MG63 (cell line): ENCODE measurements around the gene TRIO. TPM values are rescaled to one million over a fixed set of nuclear protein-coding genes. Genes with fewer than 3 reads are reported as not detected.
"Not testable (repeated sequence)": the region's sequence is repeated elsewhere in the genome, so short reads cannot be mapped to it uniquely, and the experiment has no call there.

Source experiments
- DNase-seq: peaks from one replicate; pipeline ENCODE4 v3.0.0-alpha.2; 2020
- H3K27me3 ChIP-seq: fragments of 250-450 bp; sonication (Bioruptor Pico); 2 replicates; pipeline ENCODE4 v1.5.1; 2020; ENCODE audit warnings: mild to moderate bottlenecking, moderate library complexity
- H3K36me3 ChIP-seq: fragments of 250-450 bp; sonication (Bioruptor Pico); 2 replicates; pipeline ENCODE4 v1.5.1; 2020; ENCODE audit warnings: mild to moderate bottlenecking, moderate library complexity
- H3K4me3 ChIP-seq: fragments of 250-450 bp; sonication (Bioruptor Pico); 2 replicates; pipeline ENCODE4 v1.5.1; 2020; ENCODE audit warnings: mild to moderate bottlenecking, moderate library complexity
- H3K9me3 ChIP-seq: fragments of 250-450 bp; sonication (Bioruptor Pico); 2 replicates; pipeline ENCODE4 v1.5.1; 2020; ENCODE audit warnings: mild to moderate bottlenecking, moderate library complexity
- total RNA-seq: library from RNA; depleted of rRNA; stranded (reverse); fragments of >200 nt; shearing (Covaris generic); gene quantifications from 2 replicates; pipeline ENCODE4 v1.2.3, GENCODE V29; 2014; ENCODE audit warnings: low replicate concordance

TRIO gene
- total RNA-seq, 1 experiment from 2014 or later = 123 TPM

DNA sequence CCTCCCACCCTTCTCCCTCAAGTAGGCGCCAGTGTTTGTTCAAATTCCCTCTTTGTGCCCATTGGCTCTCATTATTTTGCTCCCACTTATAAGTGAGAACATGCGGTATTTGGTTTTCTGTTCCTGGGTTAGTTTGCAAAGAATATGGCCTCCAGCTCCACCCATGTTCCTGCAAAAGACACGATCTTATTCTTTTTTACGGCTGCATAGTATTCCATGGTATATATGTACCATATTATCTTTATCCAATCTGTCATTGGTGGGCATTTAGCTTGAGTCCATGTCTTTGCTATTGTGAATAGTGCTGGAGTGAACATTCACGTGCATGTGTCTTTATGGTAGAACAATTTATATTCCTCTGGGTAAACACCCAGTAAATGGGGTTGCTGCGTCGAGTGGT is 375.5 kb downstream of the TRIO start:
- DNase-seq = no peak
- Histone ChIP-seq H3K9me3 (peaks cover 2% of the 10 kb centered on the region; the same call in 1 of the 2 replicates), H3K27me3 (no peaks in the 10 kb centered on the region), H3K4me3 (no peak overlapping the region), H3K36me3 (no peaks in the 10 kb centered on the region)

GRCh38 chr5:14521748-14522147 is 378.6 kb downstream of the TRIO start:
- Histone ChIP-seq H3K9me3 (no peaks in the 10 kb centered on the region), H3K36me3 (no peaks in the 10 kb centered on the region)
- DNase-seq = no peak

GRCh38 chr5:14522721-14523120 is 379.6 kb downstream of the TRIO start:
- no peak for DNase-seq
- Histone ChIP-seq H3K36me3 (no peaks in the 10 kb centered on the region), H3K9me3 (no peaks in the 10 kb centered on the region), H3K4me3 (no peak overlapping the region), H3K27me3 (no peaks in the 10 kb centered on the region)

More at GRCh38 chr5:14521748-14522147, 378.6 kb downstream of the TRIO start:
- H3K4me3 ChIP-seq = no peak overlapping the region
- H3K27me3 ChIP-seq = no peaks in the 10 kb centered on the region

DNA sequence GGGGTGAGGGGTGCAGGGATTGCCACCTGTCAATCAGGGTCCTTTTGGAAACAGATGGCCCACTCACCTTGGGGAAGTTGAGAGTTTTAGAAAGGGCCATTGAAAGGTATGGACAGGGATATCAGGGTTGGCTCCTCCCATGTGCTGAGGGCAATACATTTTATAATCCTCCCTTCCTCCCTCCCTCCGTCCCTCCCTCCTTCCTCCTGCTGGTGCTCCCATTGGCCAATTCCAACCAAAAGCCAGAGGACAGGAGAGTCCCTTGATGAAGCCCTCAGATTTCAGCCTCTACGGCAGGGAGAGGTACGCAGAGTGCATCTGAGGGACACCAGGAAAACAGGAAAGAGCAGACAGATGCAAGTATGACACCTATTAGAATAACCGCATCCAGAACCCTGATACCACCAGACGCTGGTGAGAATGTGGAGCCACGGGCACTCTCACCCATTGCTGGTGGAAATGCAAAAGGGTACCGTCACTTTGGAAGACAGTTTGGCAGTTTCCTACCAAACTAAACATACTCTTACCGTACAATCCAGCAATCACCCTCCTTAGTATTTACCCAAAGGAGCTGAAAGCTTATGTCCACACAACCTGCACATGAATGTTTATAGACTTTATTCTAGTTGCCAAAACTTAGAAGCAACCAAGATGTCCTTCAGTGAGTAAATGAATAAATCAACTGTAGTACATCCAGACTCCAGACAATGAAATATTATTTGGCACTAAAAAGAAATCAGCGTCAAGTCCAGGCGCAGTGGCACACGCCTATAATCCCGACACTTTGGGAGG is 380.3 kb downstream of the TRIO start:
- Histone ChIP-seq H3K9me3 (no peaks in the 10 kb centered on the region), H3K27me3 (no peaks in the 10 kb centered on the region), H3K36me3 (no peaks in the 10 kb centered on the region), H3K4me3 (no peak overlapping the region)
- no peak for DNase-seq

- H3K4me3 ChIP-seq = no peak overlapping the region
- no peaks in the 10 kb centered on the region for H3K36me3 ChIP-seq
- H3K27me3 ChIP-seq = no peaks in the 10 kb centered on the region
- no peak for DNase-seq
- H3K9me3 ChIP-seq = no peaks in the 10 kb centered on the region
Measured at GRCh38 chr5:14525397-14525796, 382.3 kb downstream of the TRIO start.

DNA sequence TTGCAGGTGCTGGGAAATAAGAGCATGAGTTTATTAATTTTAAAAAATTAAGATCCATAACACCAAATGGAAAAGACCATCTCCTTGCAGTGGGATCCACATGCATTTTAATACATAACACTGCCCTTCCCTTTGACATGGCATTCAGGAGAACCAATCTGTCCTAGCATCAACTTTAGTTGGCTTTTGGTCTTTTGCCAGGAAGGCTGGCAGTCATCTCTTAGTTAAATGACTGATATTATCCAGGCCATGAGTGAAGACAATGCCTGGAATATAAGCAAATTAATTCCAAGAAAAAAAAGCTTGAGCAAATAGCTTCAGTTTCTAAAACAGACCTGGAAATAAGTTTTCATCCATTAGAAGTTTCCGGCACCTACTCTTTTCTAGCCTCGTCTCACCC is 383.4 kb downstream of the TRIO start:
- no peaks in the 10 kb centered on the region for H3K9me3 ChIP-seq
- no peaks in the 10 kb centered on the region for H3K27me3 ChIP-seq
- H3K4me3 ChIP-seq = no peak overlapping the region
- H3K36me3 ChIP-seq = no peaks in the 10 kb centered on the region
- DNase-seq = no peak

DNA sequence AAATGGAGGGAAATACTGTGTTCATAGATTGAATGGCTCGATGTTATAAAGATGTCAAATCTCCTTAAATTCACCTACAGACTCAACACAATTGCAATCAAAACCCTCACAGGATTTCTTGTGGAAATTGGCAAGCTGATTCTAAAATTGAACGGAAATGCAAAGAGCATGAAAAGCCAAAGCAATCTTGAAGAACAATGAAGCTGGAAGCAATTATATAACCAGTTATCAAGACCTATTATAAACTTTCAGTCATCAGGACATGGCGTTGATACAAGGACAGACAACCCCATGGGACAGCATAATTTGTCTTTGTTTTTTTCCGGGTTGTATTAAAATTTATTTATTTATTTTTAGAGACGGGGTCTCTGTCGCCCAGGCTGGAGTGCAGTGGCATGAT is 385.0 kb downstream of the TRIO start:
- Histone ChIP-seq H3K36me3 (no peaks in the 10 kb centered on the region), H3K27me3 (no peaks in the 10 kb centered on the region), H3K9me3 (no peaks in the 10 kb centered on the region), H3K4me3 (no peak overlapping the region)
- no peak for DNase-seq

DNA sequence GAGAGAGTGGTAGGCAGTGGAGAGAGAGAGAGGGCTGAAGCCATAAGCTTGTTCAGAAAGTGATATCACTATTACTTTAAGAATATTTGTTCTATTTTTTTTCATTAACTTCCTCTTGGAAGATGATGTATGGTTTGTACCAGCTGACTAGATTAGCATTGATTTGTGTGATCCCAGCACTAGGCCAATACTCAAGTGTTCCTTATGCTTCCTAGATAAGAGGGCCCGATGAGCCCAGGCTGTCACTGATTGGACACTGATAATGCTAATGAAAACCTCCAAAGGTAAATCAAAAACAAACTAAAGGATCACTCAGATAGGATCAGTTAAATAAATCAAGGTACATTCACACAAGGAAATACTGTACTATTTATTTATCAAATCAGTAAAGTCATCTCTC is 385.8 kb downstream of the TRIO start:
- H3K36me3 ChIP-seq = no peaks in the 10 kb centered on the region
- no peak for DNase-seq
- H3K27me3 ChIP-seq = no peaks in the 10 kb centered on the region
- no peaks in the 10 kb centered on the region for H3K9me3 ChIP-seq
- H3K4me3 ChIP-seq = no peak overlapping the region

DNA sequence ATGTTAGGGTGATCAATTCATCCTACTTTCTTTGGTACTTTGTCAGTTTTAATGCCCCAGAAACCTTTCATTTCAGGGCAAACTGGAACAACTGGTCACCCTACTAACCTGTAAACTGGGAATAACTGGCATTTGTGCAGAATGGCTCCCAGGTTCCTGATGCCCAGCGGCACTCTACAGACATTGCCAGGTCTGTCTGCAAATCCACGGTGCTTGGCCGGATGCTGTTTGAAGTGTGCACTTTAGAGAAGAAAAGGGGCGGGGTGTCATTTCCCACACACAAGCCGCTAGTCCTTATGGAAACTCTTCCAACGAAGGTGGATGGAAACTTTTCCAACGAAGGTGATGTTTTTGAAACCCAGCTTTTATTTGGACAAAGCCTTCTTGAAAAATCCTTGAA is 388.5 kb downstream of the TRIO start:
- Histone ChIP-seq H3K36me3 (no peaks in the 10 kb centered on the region), H3K27me3 (no peaks in the 10 kb centered on the region), H3K9me3 (no peaks in the 10 kb centered on the region), H3K4me3 (no peak overlapping the region)
- DNase-seq = no peak

GRCh38 chr5:14532180-14532579 is 389.0 kb downstream of the TRIO start:
- no peak for DNase-seq
- Histone ChIP-seq H3K36me3 (no peaks in the 10 kb centered on the region), H3K4me3 (no peak overlapping the region), H3K27me3 (no peaks in the 10 kb centered on the region), H3K9me3 (no peaks in the 10 kb centered on the region; the same call in 1 of the 2 replicates)

DNA sequence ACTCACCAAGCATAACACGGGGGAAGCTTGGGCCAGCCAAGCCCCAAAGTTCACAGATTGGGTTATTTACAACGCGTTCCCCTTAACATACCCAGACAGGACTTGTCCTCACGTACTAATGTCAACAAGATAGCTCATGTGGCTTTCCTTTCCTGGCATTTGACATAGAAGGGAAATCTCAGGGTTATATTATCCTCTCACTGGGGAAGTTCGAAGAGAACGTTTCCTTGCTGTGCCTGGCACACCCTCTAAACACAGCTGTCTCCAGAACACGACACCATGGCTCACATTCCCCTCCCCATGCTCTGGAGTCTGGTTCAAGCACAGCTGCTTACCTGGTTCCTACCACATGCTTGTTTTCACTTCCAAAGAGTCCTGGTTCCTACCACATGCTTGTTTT is 391.6 kb downstream of the TRIO start:
- DNase-seq = no peak
- no peaks in the 10 kb centered on the region; the same call in 1 of the 2 replicates for H3K27me3 ChIP-seq
- H3K4me3 ChIP-seq = no peak overlapping the region
- H3K36me3 ChIP-seq = no peaks in the 10 kb centered on the region
- peaks cover 4% of the 10 kb centered on the region; the same call in 1 of the 2 replicates for H3K9me3 ChIP-seq

DNA sequence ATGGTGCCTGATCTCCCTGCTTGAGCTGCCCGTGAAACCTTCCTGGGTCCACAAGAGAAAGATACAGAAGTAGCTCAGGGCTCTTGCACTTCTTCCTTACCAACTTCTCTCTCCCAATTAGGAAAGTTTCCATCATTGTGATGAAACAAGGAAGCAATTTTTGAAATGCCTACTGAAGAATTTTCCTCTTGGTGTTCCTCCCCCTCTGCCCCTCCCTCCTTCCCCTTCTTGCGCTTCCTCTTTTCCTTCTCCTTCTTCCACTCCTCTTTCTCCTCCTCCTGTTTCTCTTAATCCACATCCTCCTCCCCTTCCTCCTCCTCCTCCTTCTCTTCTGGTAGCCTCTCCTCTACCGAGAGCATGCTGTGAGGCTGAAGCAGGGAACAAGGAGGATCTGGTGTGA is 402.2 kb downstream of the TRIO start:
- H3K27me3 ChIP-seq = peaks cover 10% of the 10 kb centered on the region
- peaks cover 8% of the 10 kb centered on the region for H3K9me3 ChIP-seq
- H3K4me3 ChIP-seq = no peak overlapping the region
- H3K36me3 ChIP-seq = no peaks in the 10 kb centered on the region
- no peak for DNase-seq

DNA sequence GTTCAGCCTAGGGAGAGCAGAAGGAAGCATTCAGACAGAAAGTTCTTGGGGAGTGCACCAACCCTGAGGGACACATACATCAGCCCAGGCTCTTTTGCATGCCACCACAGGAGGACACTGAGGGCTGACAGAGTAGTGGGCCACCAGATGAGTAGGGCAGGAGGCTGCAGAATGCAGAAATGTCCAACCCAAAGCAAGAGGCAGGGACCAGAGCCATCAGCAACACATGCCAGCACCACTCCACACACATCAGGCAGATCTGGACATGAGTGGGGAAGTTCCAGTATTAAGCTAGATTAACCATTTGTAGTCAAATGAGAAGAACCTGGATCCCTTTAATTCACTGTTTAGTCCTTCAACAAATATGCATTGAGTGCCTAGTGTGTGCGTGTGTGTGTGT is 402.7 kb downstream of the TRIO start:
- DNase-seq = no peak
- Histone ChIP-seq H3K27me3 (peaks cover 14% of the 10 kb centered on the region), H3K36me3 (no peaks in the 10 kb centered on the region), H3K4me3 (no peak overlapping the region), H3K9me3 (peaks cover 7% of the 10 kb centered on the region)

DNA sequence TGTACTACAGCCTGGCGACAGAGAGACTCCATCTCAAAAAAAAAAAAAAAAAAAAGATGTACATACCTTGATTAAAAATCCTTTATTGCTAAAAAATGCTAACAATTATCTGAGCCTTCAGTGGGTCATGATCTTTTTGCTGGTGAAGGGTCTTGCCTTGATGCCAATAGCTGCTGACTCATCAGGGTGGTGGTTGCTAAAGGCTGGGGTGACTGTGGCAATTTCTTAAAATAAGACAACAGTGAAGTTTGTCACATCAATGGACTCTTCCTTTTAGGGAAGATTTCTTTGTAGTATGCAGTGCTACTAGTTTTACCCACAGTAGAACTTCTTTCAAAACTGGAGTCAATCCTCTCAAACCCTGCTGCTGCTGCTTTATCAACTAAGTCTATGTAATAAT is 404.5 kb downstream of the TRIO start:
- no peak for DNase-seq
- H3K4me3 ChIP-seq = no peak overlapping the region
- peaks cover 14% of the 10 kb centered on the region for H3K27me3 ChIP-seq
- H3K36me3 ChIP-seq = no peaks in the 10 kb centered on the region
- H3K9me3 ChIP-seq = no peaks in the 10 kb centered on the region

DNA sequence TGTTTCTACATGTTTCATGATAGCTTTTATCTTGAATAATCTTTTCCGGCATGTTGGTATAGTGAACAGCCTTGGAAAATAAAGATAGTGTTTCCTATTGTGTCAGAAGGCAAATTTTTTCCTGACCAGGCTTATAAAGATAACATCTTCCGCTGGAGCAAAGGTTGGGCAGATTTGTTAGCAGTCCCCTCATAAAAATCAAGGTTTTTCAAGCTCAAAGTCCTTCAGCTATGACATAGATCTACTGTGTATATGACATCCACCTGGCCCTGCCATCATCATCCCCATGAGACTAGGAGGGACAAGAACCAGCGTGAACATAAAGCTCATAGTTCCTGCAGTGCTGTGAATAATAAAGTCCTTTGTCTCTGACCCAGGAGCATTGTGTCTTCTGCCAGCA is 408.1 kb downstream of the TRIO start:
- Histone ChIP-seq H3K36me3 (no peaks in the 10 kb centered on the region), H3K9me3 (no peaks in the 10 kb centered on the region), H3K4me3 (no peak overlapping the region), H3K27me3 (peaks cover 18% of the 10 kb centered on the region)
- no peak for DNase-seq

- Histone ChIP-seq H3K36me3 (no peaks in the 10 kb centered on the region), H3K27me3 (peaks cover 18% of the 10 kb centered on the region), H3K9me3 (no peaks in the 10 kb centered on the region), H3K4me3 (no peak overlapping the region)
- DNase-seq = no peak
Measured at GRCh38 chr5:14552017-14552416, 408.9 kb downstream of the TRIO start.

GRCh38 chr5:14554288-14554687 is 411.1 kb downstream of the TRIO start:
- not testable (repeated sequence) for H3K4me3 ChIP-seq, H3K9me3 ChIP-seq, H3K36me3 ChIP-seq, DNase-seq
- H3K27me3 ChIP-seq = peaks cover 18% of the 10 kb centered on the region

DNA sequence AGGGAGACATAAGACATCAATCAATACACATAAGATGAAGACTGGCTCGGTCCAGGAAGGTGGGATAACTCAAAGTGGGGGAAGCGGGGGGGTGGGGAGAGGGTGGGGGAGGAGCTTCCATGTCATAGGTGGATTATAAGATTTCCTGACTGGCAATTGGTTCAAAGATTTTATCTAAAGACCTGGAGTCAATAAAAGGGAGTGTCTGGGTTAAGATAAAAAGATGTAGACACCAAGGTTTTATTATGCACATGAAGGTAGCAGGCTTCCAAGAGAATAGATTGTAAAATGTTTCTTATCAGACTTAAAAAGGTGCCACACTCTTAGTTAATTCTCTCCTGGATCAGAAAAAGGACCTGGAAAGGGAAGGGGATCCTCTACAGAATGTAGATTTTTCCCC is 412.9 kb downstream of the TRIO start:
- H3K27me3 ChIP-seq = peaks cover 15% of the 10 kb centered on the region; the same call in 1 of the 2 replicates
- no peak overlapping the region for H3K4me3 ChIP-seq
- H3K36me3 ChIP-seq = no peaks in the 10 kb centered on the region
- H3K9me3 ChIP-seq = no peaks in the 10 kb centered on the region
- no peak for DNase-seq
